G401.6 (cell line): ENCODE data around the gene CNTN5.
"Not testable (repeated sequence)": the region's sequence is repeated elsewhere in the genome, so short reads cannot be mapped to it uniquely, and the experiment has no call there.

Experiments used
- FAIRE-seq: peaks from 2 replicates; lab custom pipeline; 2012; peaks lifted over from hg19 to GRCh38; lab: Jason Lieb, UNC

The CNTN5 gene

DNA sequence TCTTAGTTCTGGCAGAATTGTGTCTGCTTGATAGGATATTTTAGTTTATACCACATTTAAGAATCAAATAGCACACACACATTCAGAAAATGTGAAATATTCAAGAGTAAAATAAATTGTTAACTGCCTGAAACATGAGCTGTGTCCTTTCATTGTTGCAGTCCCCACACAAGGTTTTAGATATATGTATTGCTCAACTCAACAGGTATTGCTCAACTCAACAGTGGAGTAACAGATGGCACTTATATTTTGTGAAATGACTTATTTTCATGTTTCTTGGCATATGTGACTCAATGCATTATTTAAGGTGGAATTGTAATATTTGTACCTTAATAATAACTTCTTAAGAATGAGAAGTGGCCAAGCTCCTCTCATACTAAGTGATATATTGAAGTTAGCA lies 760.3 kb downstream of the CNTN5 start:
- FAIRE-seq: no peak

DNA sequence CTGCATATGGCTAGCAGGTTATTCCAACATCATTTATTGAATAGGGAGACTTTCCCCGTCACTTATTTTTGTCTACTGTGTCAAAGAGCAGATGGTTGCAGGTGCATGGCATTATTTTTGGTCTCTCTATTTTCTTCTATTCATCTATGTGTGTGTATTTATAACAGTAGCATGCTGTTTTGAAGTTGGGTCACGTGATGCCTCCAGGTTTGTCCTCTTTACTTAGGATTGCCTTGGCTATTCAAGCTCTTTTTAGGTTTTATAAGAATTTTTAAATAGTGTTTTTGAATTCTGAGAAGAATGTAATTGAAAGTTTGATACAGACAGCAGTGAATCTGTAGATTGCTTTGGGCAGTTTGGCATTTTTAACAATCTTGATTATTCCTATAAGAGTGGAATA lies 770.6 kb downstream of the CNTN5 start:
- FAIRE-seq: no peak

DNA sequence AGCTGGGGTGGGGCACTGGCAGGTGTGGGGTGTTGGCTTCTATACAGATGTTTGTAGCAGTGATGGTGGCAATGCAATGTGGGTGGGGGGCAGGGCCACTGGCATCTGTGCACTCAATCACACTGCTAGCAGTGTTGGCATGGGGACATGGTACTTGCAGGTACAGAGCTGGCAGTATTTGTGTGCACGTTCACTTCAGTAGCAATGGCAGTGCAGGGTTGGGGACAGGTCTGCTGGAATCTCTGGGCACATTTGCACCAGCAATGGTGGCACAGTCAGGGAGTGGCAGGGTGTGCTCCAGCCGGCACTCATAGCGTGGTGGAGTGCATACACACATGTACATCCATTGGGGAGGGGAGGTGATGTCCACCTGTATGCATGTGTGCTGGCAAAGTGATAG lies 775.2 kb downstream of the CNTN5 start:
- FAIRE-seq: no peak

DNA sequence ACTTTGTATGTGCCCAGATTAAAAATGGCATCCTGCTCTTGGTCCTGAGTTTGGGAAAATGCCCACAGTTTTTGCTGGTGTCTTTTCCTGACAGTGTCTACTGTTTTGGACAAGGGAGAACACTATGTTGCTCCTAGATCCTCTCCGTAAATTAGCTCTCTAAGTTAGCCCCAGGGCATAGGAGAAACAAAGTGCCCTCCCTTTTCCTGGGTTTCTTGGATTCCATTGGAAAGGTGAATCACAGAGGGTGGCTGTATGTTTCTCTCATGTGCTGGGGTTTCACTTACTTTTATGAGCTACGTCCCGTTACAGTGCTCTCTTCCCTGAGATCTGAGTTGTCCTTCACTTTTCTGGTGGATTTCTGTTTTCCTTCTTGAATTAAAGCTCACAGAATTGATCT lies 782.8 kb downstream of the CNTN5 start:
- FAIRE-seq: no peak

DNA sequence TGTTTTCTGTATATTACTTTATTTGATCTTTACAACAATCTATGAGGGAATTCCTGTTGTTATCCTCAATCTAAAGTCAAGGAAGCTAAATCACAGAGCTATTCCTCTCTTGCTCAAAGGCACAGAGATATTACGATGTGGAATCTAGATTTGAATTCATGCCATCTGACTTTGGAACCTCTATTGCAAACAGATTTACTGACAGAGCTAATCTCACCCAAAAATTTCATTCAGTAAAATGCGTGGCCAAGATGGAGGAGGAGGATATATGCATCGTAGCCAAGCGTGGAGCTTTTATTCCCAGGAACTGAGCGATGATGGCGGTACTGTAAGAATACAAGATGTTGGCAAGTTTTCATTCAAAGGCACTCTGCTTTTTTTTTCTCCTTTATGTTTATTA lies 791.8 kb downstream of the CNTN5 start:
- no peak for FAIRE-seq

DNA sequence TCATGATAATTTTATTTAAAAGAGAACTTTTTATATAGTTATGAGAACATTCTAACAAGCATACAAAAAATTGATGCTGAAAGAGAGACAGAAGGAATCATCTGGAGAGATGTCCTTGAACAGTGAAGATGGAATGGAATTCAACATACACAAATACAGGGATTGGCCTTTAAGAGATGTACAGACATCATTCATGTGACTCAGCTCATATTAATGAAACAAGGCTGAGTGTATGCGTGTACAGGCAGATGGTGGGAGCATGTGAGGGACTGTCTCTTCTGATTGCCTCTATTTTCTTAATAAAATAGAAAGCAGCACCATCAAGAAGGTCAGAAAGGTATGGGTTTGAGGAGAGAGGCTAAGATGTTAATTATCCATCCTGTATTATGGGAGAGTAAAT lies 793.3 kb downstream of the CNTN5 start:
- FAIRE-seq: no peak

DNA sequence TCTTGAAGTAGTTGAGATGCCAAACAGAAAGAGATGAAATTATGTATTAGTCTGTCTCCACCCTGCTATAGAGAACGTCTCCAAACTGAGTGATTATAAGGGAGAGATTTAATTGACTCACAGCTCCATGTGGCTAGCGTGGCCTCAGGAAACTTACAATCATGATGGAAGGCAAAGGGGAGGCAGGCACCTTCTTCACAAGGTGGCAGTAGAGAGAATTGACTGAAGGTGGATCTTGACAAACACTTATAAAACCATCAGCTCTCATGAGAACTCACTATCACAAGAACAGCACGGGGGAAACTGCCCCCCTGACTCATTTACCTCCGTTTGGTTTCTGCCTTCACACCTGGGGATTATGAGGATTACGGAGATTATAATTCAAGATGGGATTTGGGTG lies 794.0 kb downstream of the CNTN5 start:
- no peak for FAIRE-seq

DNA sequence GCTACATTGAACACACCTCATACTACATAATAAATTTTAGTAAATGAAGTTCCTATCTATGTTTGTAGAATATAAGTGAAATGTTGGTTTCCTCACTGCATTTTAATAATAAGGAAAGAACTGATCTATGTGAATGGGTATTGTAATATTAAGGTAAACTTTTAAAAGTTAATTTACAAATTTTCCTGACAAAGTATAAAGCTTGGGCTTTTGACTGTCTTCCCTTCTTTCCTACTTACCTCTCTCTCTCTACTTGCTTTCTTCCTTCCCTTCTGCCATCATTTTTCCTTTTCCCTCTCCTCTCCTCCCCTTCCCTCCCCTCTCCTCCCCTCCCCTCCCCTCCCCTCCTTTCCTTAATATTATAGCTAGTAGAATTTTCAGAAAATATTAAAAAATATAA lies 798.2 kb downstream of the CNTN5 start:
- FAIRE-seq: no peak

DNA sequence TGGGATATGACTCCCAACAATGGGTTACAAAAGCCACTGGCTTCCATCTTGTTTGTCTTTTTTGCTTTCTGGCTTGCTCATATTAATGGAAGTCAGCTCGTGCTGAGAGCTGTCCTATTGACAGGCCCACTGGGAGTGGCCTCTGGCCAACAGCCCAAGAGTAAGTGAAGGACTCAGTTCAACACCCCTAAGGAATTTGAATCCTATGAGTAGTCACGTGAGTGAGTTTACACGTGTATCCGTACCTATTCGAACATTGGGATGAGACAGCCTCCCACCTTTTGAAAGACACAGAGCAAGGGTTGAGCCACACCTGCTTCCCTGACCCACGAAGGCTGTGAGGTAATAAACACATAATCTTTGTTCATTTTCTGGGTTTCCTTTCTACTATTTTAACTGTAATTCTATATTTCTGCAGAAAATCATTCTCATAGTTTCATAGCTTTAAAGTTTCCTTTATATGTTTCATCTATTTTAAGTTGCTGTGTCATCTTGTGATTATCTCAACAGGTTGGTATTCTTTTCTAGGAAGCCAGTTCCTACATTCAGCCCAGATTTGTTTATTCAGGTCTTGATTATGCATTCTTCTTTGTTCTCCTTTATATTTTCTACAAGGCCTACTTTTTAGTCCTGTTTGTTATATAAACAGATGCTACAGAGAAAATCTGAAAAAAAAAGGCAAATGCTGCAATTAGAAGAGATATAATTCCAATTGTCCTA lies 802.3 kb downstream of the CNTN5 start:
- FAIRE-seq: no peak

DNA sequence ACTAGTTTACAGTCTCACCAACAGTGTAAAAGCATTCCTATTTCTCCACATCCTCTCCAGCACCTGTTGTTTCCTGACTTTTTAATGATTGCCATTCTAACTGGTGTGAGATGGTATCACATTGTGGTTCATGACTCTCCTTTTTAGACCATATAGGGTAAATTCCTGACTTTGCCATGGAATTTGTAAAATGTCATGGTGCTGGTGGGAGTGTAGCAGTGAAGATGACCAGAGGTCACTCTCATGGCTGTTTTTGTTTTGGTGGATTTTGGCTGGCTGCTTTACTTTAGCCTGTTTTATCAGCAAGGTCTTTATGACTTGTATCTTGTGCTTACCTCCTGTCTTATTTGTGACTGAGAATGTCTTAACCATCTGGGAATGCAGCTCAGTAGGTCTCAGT lies 816.0 kb downstream of the CNTN5 start:
- not testable (repeated sequence) for FAIRE-seq

DNA sequence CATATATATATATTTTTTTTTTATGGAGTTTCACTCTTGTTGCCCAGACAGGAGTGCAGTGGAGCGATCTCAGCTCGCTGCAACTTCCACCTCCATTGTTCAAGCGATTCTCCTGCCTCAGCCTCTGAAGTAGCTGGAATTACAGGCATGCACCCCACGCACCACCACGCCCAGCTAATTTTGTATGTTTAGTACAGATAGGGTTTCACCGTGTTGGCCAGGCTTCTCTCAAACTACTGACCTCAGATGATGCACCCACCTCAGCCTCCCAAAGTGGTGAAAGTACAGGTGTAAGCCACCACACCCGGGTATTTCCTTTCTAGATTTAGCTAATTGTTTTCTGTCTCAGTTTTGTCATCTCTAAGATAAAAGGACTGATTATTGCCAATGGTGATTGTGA lies 821.1 kb downstream of the CNTN5 start:
- FAIRE-seq: no peak

DNA sequence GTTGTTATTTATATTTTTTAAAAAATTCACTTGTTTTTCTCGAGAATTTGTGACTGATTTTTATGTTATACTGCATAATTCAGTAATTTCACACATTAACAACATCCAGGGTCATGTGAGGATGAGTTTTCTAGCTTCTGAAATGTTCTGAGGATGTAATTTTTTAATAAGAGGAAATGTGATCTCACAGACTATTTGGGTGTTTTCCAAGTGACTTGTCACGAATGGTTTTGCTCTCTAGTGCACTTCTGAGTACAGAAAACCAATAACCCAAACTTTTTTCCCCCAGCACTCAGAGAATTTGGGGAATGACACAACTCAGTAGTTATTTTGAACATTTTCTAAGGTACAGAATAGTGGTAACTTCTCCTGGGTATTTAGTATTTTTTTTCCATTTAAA lies 845.2 kb downstream of the CNTN5 start:
- FAIRE-seq: no peak

DNA sequence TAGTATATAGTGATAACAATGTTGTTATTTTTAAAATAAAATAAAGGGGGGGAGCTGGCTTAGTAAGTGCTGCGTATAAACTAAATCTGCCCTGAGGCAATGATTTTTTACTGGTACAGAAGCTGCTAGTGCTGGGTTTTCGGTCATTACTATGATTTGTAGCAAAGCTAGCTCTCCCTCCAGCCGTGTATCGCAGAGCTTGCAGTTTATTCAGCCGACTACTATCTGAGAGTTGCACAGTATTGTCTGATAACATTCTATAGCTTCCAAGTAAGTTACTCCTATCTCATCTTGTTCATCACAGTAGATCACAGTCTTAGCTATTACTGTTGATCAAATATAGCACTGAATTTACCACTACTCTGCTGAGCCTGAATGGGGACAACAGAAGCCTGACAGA lies 860.9 kb downstream of the CNTN5 start:
- no peak for FAIRE-seq

DNA sequence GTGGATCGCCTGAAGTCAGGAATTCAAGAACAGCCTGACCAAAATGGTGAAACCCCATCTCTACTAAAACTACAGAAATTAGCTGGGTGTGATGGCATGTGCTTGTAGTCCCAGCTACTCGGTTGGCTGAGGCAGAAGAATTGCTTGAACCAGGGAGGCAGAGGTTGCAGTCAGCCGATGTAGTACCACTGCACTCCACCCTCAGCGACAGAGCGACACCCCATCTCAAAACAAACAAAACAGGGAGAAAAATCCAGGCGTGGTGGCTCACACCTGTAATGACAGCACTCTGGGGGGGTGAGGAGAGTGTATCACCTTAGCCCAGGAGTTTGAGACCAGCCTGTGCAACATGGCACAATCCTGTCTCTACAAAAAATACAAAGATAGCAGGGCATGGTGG lies 864.0 kb downstream of the CNTN5 start:
- FAIRE-seq: no peak

DNA sequence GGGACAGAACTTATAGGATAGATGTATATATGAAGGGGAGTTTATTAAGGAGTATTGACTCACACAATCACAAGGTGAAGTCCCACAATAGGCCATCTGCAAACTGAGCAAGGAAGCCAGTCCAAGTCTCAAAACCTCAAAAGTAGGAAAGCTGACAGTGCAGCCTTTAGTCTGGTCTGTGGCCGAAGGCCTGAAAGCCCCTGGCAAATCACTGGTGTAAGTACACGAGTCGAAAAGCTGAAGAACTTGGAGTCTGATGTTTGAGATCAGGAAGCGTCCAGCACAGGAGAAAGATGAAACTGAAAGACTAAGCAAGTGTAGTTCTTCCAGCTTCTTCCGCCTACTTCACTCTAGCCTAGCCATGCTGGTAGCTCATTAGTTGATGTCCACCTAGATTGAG lies 866.7 kb downstream of the CNTN5 start:
- no peak for FAIRE-seq

DNA sequence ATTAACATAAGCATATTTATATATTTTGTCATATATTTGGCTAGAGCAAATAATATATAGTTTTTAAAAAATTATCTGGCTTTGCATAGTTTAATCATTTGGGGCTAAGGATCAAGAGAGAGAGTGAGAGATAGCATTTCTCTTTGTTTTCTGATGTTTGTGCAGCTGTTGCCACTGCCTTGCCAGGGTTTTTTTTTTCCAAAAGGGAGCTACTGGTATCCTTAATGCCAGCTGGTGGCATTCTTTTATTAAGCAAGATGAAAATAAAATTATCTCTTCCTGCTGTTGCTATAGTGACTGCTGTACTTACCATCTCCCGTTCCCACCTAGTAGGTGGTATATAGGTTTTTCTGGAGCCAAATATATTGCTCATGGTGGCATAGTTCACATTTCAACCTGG lies 873.1 kb downstream of the CNTN5 start:
- FAIRE-seq: no peak

DNA sequence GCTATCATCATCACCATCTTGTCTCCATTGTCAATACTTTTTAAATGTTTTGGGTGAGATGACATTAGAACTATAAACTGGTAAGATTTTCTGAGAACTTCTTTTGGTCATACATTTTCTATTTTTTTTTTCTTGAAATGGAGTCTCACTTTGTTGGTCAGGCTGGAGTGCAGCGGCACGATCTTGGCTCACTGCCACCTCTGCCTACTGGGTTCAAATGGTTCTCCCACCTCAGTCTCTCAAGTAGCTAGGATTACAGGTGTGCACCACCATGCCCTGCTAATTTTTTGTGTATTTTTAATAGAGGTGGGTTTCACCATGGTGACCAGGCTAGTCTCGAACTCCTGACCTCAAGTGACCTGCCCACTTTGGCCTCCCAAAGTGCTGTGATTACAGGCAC lies 880.4 kb downstream of the CNTN5 start:
- no peak for FAIRE-seq

DNA sequence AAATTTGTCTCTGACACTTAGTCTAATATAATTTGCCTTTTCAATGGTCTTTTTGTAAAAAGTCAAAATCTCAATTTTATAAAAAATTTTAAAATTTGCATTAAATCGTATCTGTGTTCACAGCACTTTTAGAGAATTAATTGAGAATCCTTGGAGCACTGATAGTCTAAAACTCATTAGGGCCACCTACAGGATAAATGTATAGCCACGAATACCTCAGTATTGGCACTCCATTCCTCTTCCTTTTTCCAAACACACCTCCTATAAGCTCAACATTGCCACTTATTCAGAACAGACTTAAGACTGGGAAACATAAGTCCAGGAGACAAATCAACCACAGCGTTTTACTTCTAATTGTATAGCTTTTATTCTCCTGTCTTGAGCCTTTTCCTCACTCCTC lies 890.4 kb downstream of the CNTN5 start:
- FAIRE-seq: no peak

DNA sequence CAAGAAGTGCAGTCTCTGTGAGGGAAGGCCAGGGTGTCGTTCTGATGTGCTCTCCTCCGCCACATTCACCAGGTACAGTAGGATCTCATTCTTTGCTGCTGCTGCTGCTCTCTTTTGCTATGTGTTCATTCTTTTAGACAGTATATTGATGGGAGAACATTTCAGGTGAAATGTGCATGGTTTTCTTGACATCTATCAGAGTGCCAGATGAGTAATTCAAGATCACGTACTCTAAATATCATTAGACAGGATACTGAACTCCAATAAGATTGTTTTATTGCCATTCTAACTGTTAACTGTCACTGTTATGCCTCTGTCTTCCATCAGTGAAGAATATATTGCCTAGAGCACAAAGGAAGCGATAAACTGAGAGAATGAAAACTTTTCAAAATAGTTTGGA lies 895.3 kb downstream of the CNTN5 start:
- no peak for FAIRE-seq

DNA sequence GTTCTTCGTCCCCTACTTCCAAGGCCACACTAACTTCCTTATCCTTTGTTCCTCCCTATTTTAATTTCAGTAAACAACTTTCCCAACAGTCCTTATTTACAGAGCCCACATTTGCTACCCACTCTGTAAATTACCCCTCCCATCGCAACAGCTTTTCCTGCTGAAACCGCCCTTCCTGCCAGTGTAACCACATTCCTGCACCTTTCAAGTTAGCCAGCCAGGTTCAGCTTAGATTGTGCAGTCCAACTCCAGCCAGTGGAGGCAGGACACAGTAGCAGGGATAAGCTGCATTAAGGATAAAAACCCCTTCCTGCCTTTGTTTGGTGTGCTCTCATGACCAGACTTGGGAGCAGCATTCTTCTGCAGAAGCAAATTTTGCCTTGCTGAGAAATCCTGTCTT lies 898.0 kb downstream of the CNTN5 start:
- FAIRE-seq: no peak

DNA sequence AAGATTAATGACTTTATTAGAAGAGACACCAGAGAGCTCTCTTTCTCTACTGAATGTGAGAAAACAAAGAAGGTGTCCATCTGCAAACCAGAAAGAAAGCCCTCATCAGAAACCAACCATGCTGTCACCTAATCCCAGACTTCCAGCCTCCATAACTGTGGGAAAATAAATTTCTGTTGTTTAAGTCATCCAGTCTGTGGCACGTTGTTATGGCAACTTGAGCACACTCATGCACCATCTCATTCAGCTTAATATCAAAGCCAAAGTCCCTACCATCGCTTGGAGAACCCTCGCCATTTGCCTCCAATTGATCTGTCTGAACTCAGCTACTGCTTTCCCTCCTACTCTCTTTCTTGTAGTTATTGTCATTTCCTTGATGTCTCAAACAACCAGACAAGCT lies 900.2 kb downstream of the CNTN5 start:
- FAIRE-seq: no peak

DNA sequence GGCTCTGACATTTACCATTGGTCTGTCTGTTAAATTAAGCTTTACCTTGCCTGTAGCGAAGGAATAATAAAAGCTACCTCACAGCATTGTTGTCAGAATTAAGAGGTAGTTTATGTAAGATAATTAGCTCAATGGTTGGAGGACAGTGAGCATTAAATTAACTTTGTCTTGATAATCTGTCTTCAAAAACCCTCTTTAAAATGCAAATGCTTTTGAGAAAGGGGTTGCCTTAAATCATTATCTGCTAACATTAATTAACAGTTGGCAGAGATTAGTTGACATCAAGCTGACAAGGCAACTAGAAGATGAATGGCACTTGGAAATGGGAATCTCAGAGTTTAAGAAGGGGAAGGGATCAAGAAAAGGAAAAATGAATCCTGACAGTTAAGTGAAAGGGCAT lies 905.2 kb downstream of the CNTN5 start:
- FAIRE-seq: no peak

DNA sequence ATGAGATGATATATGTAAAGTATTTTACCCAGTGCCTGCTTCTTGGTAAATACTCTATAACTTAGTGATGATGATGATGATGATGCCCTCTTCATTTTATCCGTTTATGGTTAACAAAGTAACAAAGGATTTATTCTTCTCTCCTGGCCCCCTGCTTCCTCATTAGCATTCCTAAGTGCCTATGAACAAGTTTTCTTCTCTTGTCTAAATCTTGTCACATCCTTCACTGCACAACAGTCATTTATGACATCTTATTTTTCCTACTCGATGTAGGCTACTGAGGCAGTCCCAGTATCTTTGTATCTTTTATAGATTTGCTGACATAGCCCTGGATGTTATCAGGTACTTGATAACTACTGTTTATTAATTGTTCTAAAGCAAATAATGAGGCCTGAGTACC lies 911.9 kb downstream of the CNTN5 start:
- FAIRE-seq: no peak

DNA sequence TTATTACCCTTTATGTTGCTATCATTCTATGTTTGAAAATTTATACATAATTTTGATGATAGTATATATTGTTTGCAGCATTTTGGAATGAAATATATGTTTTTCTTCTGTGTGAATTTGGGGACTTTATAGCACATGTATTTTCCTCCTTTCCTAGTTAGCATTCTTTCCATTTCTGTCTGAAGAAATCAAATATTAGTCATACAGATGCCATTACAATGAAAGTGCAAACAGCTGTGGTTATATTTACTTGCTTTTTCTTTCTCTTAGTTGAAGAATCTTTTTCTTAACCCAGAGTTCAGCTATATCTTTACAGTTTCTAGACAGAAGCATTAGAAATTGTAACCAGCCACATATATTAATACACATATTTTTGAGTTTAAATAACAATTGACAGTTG lies 913.3 kb downstream of the CNTN5 start:
- FAIRE-seq: no peak

DNA sequence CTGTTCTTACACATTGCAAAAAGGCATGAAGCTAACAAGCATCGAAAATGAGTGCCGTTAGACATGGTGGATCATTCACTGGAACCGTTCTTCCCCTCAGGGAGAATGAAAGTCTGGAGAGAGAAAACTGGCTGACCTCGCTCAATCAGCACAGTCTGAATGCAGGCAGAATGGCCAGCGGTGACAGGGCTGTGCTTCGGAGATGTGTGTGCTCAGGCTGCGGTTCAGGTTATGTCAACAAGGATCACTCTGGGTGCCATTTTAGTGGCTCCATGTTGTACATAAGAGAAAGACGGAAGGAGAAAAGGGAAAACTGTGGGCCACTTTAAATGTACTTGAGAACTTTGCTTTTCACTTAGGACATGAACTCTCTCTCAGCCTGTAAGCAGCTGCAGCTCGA lies 916.6 kb downstream of the CNTN5 start:
- no peak for FAIRE-seq
